Activated CD4-positive, alpha-beta T cell treated with anti-CD3 and anti-CD28 coated beads, Interleukin-2, amount 10 ng/mL, durations not matched to agents 24 days and 14 days (primary cell): Measurements from ENCODE around the gene SNTB2. TPM values are rescaled to one million over a fixed set of nuclear protein-coding genes. Genes with fewer than 3 reads are reported as not detected.
"Not testable (repeated sequence)": the region's sequence is repeated elsewhere in the genome, so short reads cannot be mapped to it uniquely, and the experiment has no call there.

Experiments used
- DNase-seq: peaks from one replicate; pipeline ENCODE4 v3.0.0; 2022
- H3K27ac Mint-ChIP-seq: one replicate; pipeline ENCODE4 v1.8.0; 2022; ENCODE audit warnings: mild to moderate bottlenecking, mixed read lengths
- H3K27me3 Mint-ChIP-seq: one replicate; pipeline ENCODE4 v1.8.0; 2022; ENCODE audit warnings: mixed read lengths
- H3K36me3 Mint-ChIP-seq: one replicate; pipeline ENCODE4 v1.8.0; 2022; ENCODE audit warnings: low read depth, mild to moderate bottlenecking, mixed read lengths
- H3K4me1 Mint-ChIP-seq: one replicate; pipeline ENCODE4 v1.8.0; 2021; ENCODE audit warnings: mixed read lengths
- H3K4me3 Mint-ChIP-seq: one replicate; pipeline ENCODE4 v1.8.0; 2022; ENCODE audit warnings: mild to moderate bottlenecking, moderate library complexity, mixed read lengths
- H3K9me3 Mint-ChIP-seq: one replicate; pipeline ENCODE4 v1.8.0; 2021; ENCODE audit warnings: mixed read lengths
- intact Hi-C: fragments of 100-400 bp; cut with micrococcal nuclease; formaldehyde crosslinking; loops from one replicate; pipeline ENCODE4 v1.15.1; 2023
- total RNA-seq: library from RNA; stranded (reverse); gene quantifications from 2 replicates; pipeline ENCODE4 v1.2.3, GENCODE V29; 2022

SNTB2 gene
- 21.4 and 23.3 TPM in 2 replicates for total RNA-seq

DNA sequence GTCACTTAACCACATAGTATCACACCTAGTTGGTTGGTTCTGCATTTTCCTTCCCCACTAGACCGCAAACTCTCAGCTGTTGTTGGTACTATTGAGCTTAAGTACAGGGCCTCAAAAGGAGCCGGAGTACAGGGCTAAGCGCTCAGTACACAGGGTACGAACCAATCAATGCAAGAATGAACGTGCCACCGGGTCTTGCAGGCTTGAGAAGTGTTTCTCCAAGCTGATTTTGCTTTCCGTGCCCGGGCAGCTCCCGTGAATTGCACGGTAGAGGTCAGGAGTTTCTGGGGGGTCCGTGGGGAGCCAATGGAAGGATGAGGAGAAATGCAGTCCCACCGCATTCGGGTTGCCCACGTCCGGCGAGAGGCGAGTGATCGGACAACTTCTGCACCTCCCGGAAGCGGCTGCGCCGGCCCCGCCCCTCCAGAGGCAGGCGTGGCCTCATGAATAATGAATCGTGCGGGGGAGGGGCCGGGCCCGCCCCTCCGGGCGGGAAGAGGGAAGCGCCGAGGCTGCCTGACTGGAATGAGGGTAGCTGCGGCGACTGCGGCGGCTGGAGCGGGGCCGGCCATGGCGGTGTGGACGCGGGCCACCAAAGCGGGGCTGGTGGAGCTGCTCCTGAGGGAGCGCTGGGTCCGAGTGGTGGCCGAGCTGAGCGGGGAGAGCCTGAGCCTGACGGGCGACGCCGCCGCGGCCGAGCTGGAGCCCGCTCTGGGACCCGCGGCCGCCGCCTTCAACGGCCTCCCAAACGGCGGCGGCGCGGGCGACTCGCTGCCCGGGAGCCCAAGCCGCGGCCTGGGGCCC is at the start of gene SNTB2:
TSS of gene SNTB2 (plus strand) at position 523 of the 804 bp plus-strand sequence. CDS start at position 526, 3 bp downstream.
- peak; percentile 97 for DNase-seq
- H3K4me1 Mint-ChIP-seq = peaks cover 47% of the 10 kb centered on the region
- peaks cover 25% of the 10 kb centered on the region for H3K36me3 Mint-ChIP-seq
- peak within 1 kb of the TSS; percentile 98 for H3K27ac Mint-ChIP-seq
- intact Hi-C loops = loop anchor here (1.0 to 5.0 kb wide), 4 partner anchors 17 to 124 kb away; partner anchors contain the start of genes CHTF8, UTP4 and VPS4A
- H3K27me3 Mint-ChIP-seq = no peaks in the 10 kb centered on the region
- H3K9me3 Mint-ChIP-seq = no peaks in the 10 kb centered on the region
- H3K4me3 Mint-ChIP-seq = peak within 1 kb of the TSS; percentile 96

DNA sequence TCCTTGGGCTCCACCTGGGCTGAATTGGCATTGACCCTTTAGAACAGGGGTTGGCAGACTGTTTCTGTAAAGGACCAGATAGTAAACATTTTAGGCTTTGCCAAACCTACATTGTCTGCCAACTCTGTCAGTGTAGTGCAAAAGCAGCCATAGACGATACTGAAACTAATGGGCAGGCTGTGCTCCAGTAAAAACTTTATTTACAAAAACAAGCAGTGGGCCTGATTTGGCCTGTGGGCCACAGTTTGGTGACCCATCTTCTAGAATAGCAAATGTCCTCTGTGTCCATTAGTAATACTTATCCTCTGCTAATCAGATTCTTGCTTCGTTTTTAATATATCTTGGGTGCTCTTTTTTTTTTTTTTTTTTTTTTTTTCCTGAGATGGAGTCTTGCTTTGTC is 48.4 kb upstream of the SNTB2 start:
- intact Hi-C loops = no loop called here
- Mint-ChIP-seq H3K9me3 (no peaks in the 10 kb centered on the region), H3K4me3 (no peak overlapping the region), H3K27ac (no peak overlapping the region), H3K36me3 (peaks cover 80% of the 10 kb centered on the region), H3K4me1 (peaks cover 30% of the 10 kb centered on the region), H3K27me3 (no peaks in the 10 kb centered on the region)
- DNase-seq = no peak

DNA sequence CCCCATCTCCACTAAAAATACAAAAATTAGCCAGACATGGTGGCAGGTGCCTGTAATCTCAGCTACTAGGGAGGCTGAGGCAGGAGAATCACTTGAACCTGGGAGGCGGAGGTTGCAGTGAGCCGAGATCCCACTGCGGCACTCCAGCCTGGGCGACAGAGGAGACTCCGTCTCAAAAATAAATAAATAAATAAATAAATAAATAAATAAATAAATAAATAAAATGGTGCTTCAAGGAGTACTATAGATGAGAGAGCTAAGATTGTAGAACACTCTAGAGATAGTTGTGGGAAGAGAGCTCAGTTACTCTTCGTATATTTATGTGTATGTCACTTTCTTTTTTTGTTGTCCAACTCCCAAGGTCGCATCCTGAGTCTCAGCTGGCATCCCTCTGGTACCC is 47.5 kb upstream of the SNTB2 start:
- Mint-ChIP-seq H3K4me1 (peaks cover 23% of the 10 kb centered on the region), H3K36me3 (peaks cover 80% of the 10 kb centered on the region)
- H3K4me3 Mint-ChIP-seq, DNase-seq, H3K27me3 Mint-ChIP-seq, H3K9me3 Mint-ChIP-seq, H3K27ac Mint-ChIP-seq, intact Hi-C loops: not testable (repeated sequence)

DNA sequence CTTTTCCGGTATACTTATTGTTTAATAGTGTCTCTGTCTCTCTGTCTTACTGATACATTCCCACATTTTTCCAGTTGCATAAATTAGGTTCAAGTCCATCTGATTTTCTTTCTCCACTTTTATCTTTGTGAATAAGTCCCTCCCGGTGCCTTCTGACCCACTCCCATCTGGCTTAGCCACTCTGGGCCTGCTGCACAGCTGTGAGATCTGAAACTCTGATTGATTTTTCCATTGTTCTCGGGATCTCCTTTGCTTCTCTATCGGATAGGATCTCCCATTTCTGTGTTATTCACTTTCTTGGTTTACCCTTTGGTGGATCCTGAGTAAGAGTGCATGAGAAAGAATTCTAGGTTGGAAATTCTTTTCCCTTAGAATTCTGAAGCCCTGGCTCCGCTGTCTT is 46.0 kb upstream of the SNTB2 start:
- no peak for DNase-seq
- no peaks in the 10 kb centered on the region for H3K9me3 Mint-ChIP-seq
- H3K4me3 Mint-ChIP-seq = no peak overlapping the region
- H3K27ac Mint-ChIP-seq = no peak overlapping the region
- H3K27me3 Mint-ChIP-seq = no peaks in the 10 kb centered on the region
- intact Hi-C loops = no loop called here
- H3K36me3 Mint-ChIP-seq = peaks cover 80% of the 10 kb centered on the region
- H3K4me1 Mint-ChIP-seq = peaks cover 16% of the 10 kb centered on the region

DNA sequence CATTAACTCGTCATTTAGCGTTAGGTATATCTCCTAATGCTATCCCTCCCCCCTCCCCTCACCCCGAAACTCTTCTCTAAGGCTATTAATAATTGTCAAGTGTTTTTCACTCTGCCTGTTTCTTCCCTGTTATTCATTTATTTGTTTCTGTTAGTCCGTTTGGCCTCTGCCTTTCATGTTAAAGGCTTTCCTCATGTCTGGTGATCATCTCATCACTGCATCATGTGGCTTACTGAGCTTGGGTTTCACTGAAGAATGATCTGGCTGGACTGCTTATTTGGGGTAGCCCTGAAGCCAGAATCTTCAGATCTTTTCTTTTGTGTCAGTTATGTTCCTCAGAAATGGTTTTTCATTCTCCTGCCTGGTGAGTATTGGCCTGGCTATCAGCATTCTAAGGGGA is 45.0 kb upstream of the SNTB2 start:
- Mint-ChIP-seq H3K27me3 (no peaks in the 10 kb centered on the region), H3K4me1 (peaks cover 11% of the 10 kb centered on the region), H3K36me3 (peaks cover 77% of the 10 kb centered on the region), H3K9me3 (no peaks in the 10 kb centered on the region), H3K4me3 (no peak overlapping the region), H3K27ac (no peak overlapping the region)
- no peak for DNase-seq
- intact Hi-C loops = no loop called here

GRCh38 chr16:69143116-69143515 is 43.8 kb upstream of the SNTB2 start:
- intact Hi-C loops = no loop called here
- no peaks in the 10 kb centered on the region for H3K9me3 Mint-ChIP-seq
- H3K27me3 Mint-ChIP-seq = no peaks in the 10 kb centered on the region
- H3K36me3 Mint-ChIP-seq = peaks cover 70% of the 10 kb centered on the region
- no peak overlapping the region for H3K27ac Mint-ChIP-seq
- H3K4me1 Mint-ChIP-seq = peaks cover 6% of the 10 kb centered on the region
- DNase-seq = no peak
- no peak overlapping the region for H3K4me3 Mint-ChIP-seq

- H3K4me1 Mint-ChIP-seq = peaks cover 6% of the 10 kb centered on the region
- H3K9me3 Mint-ChIP-seq = no peaks in the 10 kb centered on the region
- peak overlapping the region; percentile 25 for H3K27ac Mint-ChIP-seq
- no peaks in the 10 kb centered on the region for H3K27me3 Mint-ChIP-seq
- DNase-seq = no peak
- H3K4me3 Mint-ChIP-seq = no peak overlapping the region
- intact Hi-C loops = no loop called here
- H3K36me3 Mint-ChIP-seq = peaks cover 59% of the 10 kb centered on the region
Observed at GRCh38 chr16:69145658-69146057, 41.3 kb upstream of the SNTB2 start.

- H3K4me3 Mint-ChIP-seq, H3K27me3 Mint-ChIP-seq, H3K4me1 Mint-ChIP-seq, DNase-seq, H3K9me3 Mint-ChIP-seq, H3K27ac Mint-ChIP-seq: not testable (repeated sequence)
- intact Hi-C loops = loop anchor here (1.0 kb wide), 1 partner anchor 138 kb away; no protein-coding TSS in a partner anchor
- H3K36me3 Mint-ChIP-seq = peaks cover 52% of the 10 kb centered on the region
Observed at GRCh38 chr16:69149621-69150020, 37.3 kb upstream of the SNTB2 start.

DNA sequence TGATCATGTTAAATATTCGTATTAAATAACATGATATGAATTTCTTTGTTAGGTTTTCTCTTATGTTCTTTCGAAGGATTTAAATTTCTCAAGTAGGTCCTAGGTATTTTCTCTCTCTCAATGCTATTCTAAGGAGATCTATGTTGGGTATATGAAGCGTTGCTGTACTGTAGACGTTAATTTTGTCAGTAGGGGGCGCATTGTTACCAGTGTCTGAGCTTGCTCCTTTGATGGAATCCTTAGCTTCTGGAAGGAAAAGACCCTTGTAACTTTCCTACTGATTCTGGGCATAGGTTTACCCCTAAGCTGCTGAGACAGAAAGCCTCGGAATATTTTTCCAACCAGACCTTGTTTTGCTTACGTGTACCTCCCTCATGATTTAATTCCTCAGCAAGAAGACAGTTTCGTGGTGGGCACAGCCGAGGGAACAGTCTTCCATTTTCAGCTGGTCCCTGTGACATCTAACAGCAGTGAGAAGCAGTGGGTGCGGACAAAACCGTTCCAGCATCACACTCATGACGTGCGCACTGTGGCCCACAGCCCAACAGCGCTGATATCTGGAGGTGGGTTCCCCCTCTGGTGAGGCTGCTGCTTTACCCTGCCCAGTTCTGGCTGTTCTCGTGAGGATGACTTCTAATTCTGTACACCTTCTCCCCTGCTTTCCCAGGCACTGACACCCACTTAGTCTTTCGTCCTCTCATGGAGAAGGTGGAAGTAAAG is 36.7 kb upstream of the SNTB2 start:
- H3K9me3 Mint-ChIP-seq = no peaks in the 10 kb centered on the region
- H3K4me1 Mint-ChIP-seq = peaks cover 2% of the 10 kb centered on the region
- peaks cover 55% of the 10 kb centered on the region for H3K36me3 Mint-ChIP-seq
- DNase-seq = peak; percentile 88
- H3K27me3 Mint-ChIP-seq = no peaks in the 10 kb centered on the region
- intact Hi-C loops = loop anchor here (1.0 kb wide), 1 partner anchor 137 kb away; no protein-coding TSS in a partner anchor
- no peak overlapping the region for H3K27ac Mint-ChIP-seq
- no peak overlapping the region for H3K4me3 Mint-ChIP-seq

GRCh38 chr16:69157196-69157595 is 29.8 kb upstream of the SNTB2 start:
- intact Hi-C loops = no loop called here

GRCh38 chr16:69160192-69160591 is 26.8 kb upstream of the SNTB2 start:
- Mint-ChIP-seq H3K27me3 (no peaks in the 10 kb centered on the region), H3K36me3 (peaks cover 74% of the 10 kb centered on the region), H3K4me1 (peaks cover 20% of the 10 kb centered on the region), H3K9me3 (no peaks in the 10 kb centered on the region), H3K27ac (no peak overlapping the region), H3K4me3 (no peak overlapping the region)
- DNase-seq = no peak
- intact Hi-C loops = no loop called here

More at GRCh38 chr16:69157196-69157595, 29.8 kb upstream of the SNTB2 start:
- Mint-ChIP-seq H3K9me3 (no peaks in the 10 kb centered on the region), H3K4me3 (no peak overlapping the region), H3K27me3 (no peaks in the 10 kb centered on the region), H3K36me3 (peaks cover 76% of the 10 kb centered on the region), H3K4me1 (peaks cover 14% of the 10 kb centered on the region), H3K27ac (peak overlapping the region; percentile 6)
- no peak for DNase-seq

DNA sequence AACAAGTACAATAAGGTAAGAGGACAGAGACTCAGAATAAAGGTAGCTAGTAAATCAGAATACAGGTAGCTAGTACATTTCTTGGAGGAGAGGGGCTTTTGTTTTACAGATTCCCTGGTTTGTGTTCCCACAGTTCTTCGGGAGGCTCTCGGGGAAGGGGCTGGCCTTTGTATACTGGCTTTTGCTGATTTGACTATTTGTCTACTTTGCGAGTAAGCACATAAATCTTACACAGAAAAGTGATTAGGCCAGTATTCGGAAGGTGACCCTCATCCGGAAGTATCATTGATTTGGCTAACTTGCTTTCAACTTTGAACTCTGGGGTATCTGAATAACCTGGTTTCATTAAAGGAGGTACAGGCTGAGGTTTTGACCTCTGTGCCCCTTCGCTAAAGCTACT is 21.4 kb upstream of the SNTB2 start:
- Mint-ChIP-seq H3K9me3 (no peaks in the 10 kb centered on the region), H3K36me3 (peaks cover 77% of the 10 kb centered on the region), H3K27ac (peak overlapping the region; percentile 91), H3K4me3 (peak overlapping the region; percentile 70), H3K4me1 (peaks cover 42% of the 10 kb centered on the region), H3K27me3 (no peaks in the 10 kb centered on the region)
- intact Hi-C loops = no loop called here
- no peak for DNase-seq

DNA sequence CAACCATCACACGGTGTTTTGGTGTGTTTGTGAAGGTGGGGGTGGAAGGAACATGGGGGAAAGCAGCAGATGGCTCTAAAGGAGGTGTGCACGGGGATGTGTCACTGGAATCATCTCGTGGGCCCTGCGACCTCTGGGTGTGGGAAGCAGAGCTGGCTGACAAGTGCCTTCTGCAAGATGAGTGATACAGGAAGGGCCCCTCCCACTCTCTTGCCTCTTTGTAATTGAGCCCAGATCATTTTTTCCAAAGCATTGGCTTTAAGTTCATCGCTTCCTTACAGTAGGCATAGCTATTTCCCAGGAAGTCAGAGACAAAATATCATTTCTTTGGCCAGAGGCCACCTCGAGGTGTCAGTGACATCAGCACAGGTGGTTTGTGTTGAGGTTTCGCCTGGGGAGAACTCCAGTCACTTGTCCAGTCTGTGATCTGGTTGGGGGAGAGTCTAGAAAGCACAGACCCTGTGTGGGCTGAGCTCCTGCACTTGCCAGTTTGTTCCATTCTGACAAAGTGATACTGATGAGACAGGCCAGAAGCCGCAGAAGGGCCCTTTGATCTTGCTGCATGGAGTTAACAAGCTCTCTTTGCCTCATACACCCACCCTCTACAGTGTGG is 20.6 kb upstream of the SNTB2 start:
- Mint-ChIP-seq H3K36me3 (peaks cover 76% of the 10 kb centered on the region), H3K27me3 (no peaks in the 10 kb centered on the region), H3K27ac (peak overlapping the region; percentile 91), H3K9me3 (no peaks in the 10 kb centered on the region), H3K4me3 (peak overlapping the region; percentile 70), H3K4me1 (peaks cover 45% of the 10 kb centered on the region)
- intact Hi-C loops = loop anchor here (1.0 to 2.0 kb wide), 6 partner anchors 20 to 1076 kb away; partner anchors contain the start of genes CHTF8 and UTP4
- peak; percentile 83 for DNase-seq
